GM12874 (cell line): Measurements from ENCODE around the gene KCNK3.

Source experiments
- TF ChIP-seq, protein P1 (sequence below): IDR thresholded peaks from 2 replicates; pipeline ENCODE4 v1.5.1; 2011; ENCODE audit warnings: low read depth, mild to moderate bottlenecking, control low read depth, low read length, moderate library complexity; ENCODE audit not compliant: insufficient read depth

Gene KCNK3

DNA sequence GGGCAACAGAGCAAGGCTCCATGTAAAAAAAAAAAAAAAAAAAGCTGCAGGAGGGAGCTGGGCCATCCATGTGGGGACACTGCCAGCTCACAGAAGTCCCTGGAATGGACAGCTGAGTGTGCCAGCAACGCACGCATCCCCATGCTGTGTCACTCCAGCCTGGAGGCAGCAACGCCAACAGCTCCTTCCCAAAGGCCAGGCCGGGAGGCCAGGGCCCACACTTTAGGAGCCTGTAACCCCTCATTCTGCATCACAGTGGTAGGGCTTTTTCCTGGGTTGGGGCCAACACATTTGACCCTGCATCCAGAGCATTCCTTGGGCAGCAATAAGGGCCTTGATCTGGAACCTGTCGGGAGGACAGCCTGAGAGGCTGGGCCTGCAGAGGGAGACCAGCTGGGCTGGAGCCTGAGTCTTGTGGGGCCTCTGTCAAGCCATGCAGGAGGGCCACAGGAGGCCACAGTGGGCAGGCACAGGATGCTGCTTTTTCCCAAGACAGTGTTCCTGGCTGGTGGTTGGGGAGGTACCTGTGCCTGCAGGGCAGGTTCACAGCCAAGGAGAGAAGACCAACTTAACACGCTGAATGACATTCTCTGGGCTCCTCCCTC lies 16.8 kb upstream of the KCNK3 start:
- TF ChIP-seq, protein P1, sequence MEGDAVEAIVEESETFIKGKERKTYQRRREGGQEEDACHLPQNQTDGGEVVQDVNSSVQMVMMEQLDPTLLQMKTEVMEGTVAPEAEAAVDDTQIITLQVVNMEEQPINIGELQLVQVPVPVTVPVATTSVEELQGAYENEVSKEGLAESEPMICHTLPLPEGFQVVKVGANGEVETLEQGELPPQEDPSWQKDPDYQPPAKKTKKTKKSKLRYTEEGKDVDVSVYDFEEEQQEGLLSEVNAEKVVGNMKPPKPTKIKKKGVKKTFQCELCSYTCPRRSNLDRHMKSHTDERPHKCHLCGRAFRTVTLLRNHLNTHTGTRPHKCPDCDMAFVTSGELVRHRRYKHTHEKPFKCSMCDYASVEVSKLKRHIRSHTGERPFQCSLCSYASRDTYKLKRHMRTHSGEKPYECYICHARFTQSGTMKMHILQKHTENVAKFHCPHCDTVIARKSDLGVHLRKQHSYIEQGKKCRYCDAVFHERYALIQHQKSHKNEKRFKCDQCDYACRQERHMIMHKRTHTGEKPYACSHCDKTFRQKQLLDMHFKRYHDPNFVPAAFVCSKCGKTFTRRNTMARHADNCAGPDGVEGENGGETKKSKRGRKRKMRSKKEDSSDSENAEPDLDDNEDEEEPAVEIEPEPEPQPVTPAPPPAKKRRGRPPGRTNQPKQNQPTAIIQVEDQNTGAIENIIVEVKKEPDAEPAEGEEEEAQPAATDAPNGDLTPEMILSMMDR, result no peak

- TF ChIP-seq, protein P1, result no peak
These were observed 14.5 kb upstream of the KCNK3 start for GRCh38 chr2:26678035-26678434.

GRCh38 chr2:26679867-26680266 lies 12.7 kb upstream of the KCNK3 start:
- TF ChIP-seq, protein P1, result no peak

GRCh38 chr2:26681656-26682055 lies 10.9 kb upstream of the KCNK3 start:
- TF ChIP-seq, protein P1, result no peak

DNA sequence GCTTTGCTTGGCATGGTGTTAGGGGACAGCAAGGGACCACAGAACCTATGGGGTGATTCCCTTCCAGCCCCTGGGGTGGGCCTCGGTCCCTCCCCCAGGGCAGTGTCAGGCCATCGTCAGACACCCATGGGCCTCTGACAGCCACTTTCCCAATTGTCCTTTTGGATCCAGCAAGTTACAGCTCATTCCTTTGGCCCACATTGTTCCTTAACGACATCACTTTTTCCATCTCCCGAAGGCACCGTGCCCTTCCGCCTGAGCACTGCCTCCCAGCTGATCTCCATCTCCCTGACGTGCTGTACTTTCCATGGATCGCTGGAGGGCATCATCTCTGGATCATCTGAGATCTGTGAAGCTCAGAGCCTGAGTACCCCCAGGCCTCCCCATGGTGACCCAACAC lies 10.4 kb upstream of the KCNK3 start:
- TF ChIP-seq, protein P1, result no peak

DNA sequence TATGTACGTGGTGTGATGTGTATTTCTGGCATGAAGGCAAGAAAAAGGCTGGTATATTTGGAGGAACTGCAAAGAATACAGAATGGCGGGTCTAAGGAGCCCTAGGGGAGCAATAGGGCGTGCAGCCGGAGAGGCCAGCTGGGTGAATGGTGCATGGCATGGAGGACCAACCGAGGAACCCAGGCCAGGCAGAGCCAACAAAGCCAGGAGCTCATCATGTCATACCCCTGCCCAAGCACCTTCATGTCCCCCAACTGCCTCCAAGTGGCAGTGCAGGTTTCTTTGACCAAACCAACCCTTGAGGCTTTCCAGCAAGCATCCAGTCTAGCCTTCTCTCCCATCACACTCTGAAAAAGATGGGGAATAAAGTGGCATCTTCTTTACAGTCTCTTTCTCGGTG lies 8.9 kb upstream of the KCNK3 start:
- TF ChIP-seq, protein P1, result no peak

DNA sequence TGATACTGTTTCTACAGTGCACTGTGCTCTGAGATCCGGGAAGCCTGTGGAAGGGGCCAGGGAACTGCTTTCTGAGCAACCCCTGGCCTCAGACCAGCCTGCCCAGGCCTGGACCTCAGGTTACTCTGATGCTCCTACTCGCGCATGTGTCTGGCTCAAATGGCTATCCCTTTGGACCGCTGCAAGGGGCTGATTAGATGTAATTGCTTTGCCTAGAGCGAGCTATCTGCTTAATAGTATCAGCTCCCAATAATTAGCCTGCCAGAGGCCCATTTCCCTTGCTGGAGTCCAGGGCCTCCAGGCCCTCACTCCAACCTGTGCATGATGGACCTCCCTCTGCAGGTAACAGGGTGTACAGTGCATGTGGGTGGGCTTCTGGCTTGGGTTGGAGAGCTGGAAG lies 7.2 kb upstream of the KCNK3 start:
- TF ChIP-seq, protein P1, result no peak
